Keratinocyte (primary cell): ENCODE data around the gene ATG14.

Experiments used
- CTCF ChIP-seq, 3 experiments: IDR thresholded peaks in 1 of 3; conservative IDR thresholded peaks in 1 of 3; optimal IDR thresholded peaks in 1 of 3; 2 replicates in 2 of 3; 3 replicates in 1 of 3; pipeline versions ENCODE3 to v1.5.1; 2011; ENCODE audit warnings: low read length in 3 of 3, mild to moderate bottlenecking in 3 of 3, moderate library complexity in 2 of 3, control low read depth in 1 of 3, inconsistent platforms in 1 of 3; ENCODE audit not compliant: insufficient read depth in 2 of 3; ENCODE audit errors: extremely low read depth in 1 of 3
- EZH2 ChIP-seq: IDR thresholded peaks from one replicate; pipeline ENCODE4 v1.6.1; 2012; ENCODE audit warnings: inconsistent platforms, mild to moderate bottlenecking, low read length, moderate library complexity

- TF ChIP-seq CTCF (optimal IDR thresholded peaks at IDR 0.05 in 1 of 3, IDR thresholded peaks at IDR 0.05 in 1 of 3, conservative IDR thresholded peaks at IDR 0.05 in 1 of 3; ENCODE audit: extremely low read depth in 1 of 3, insufficient read depth in 2 of 3, low read length in 3 of 3) (no peak), EZH2 (no peak)
Observed at GRCh38 chr14:55361190-55361589, 50.4 kb downstream of the ATG14 start.
